GM19397 (cell line): Measurements from ENCODE around the gene ARHGAP6.
"Not testable (repeated sequence)": the region's sequence is repeated elsewhere in the genome, so short reads cannot be mapped to it uniquely, and the experiment has no call there.

Source experiments
- ATAC-seq: cut with Tn5 transposase; IDR thresholded peaks from one replicate; pipeline ENCODE4 v1.9.1; 2021; ENCODE audit warnings: mild to moderate bottlenecking, moderate library complexity; ENCODE audit not compliant: unreplicated experiment

The ARHGAP6 gene

GRCh38 chrX:11647138-11647537 lies 18.6 kb downstream of the ARHGAP6 start:
- ATAC-seq, result no peak

- no peak for ATAC-seq
Measured at GRCh38 chrX:11641349-11642065, 24.2 kb downstream of the ARHGAP6 start.

- ATAC-seq, result no peak
Measured at GRCh38 chrX:11640089-11640488, 25.6 kb downstream of the ARHGAP6 start.

GRCh38 chrX:11632732-11633131 lies 33.0 kb downstream of the ARHGAP6 start:
- ATAC-seq, result no peak

GRCh38 chrX:11629593-11630211 lies 36.0 kb downstream of the ARHGAP6 start:
- no peak for ATAC-seq

GRCh38 chrX:11628399-11628798 lies 37.3 kb downstream of the ARHGAP6 start:
- ATAC-seq, result no peak

- no peak for ATAC-seq
Measured at GRCh38 chrX:11626351-11626750, 39.4 kb downstream of the ARHGAP6 start.

GRCh38 chrX:11619441-11619840 lies 46.3 kb downstream of the ARHGAP6 start:
- ATAC-seq, result no peak

- ATAC-seq, result not testable (repeated sequence)
Measured at GRCh38 chrX:11614253-11614652, 51.5 kb downstream of the ARHGAP6 start.

- ATAC-seq, result no peak
Measured at GRCh38 chrX:11611965-11612364, 53.8 kb downstream of the ARHGAP6 start.

- no peak for ATAC-seq
Measured at GRCh38 chrX:11611161-11611560, 54.6 kb downstream of the ARHGAP6 start.

GRCh38 chrX:11609109-11609508 lies 56.6 kb downstream of the ARHGAP6 start:
- no peak for ATAC-seq

GRCh38 chrX:11606408-11606807 lies 59.3 kb downstream of the ARHGAP6 start:
- no peak for ATAC-seq

GRCh38 chrX:11600578-11600977 lies 65.1 kb downstream of the ARHGAP6 start:
- no peak for ATAC-seq

- no peak for ATAC-seq
Measured at GRCh38 chrX:11597479-11597878, 68.2 kb downstream of the ARHGAP6 start.

- no peak for ATAC-seq
Measured at GRCh38 chrX:11591723-11592346, 73.9 kb downstream of the ARHGAP6 start.

GRCh38 chrX:11589641-11590040 lies 76.1 kb downstream of the ARHGAP6 start:
- ATAC-seq, result no peak

GRCh38 chrX:11588097-11588496 lies 77.6 kb downstream of the ARHGAP6 start:
- no peak for ATAC-seq

GRCh38 chrX:11585174-11585573 lies 80.5 kb downstream of the ARHGAP6 start:
- no peak for ATAC-seq

GRCh38 chrX:11580789-11581188 lies 84.9 kb downstream of the ARHGAP6 start:
- ATAC-seq, result no peak

GRCh38 chrX:11579636-11580600 lies 85.8 kb downstream of the ARHGAP6 start:
- ATAC-seq, result no peak
